ENCODE results near the gene SRSF9.
"Not testable (repeated sequence)": the region's sequence is repeated elsewhere in the genome, so short reads cannot be mapped to it uniquely, and the experiment has no call there.

Gene SRSF9

GRCh38 chr12:120452524-120452923 lies 17.0 kb downstream of the SRSF9 start:
- DNase-seq (ENCODE audit: low read depth, low spot score): not testable (repeated sequence)

- DNase-seq (ENCODE audit: low read depth, low spot score): no peak
These were observed 21.6 kb downstream of the SRSF9 start for GRCh38 chr12:120447992-120448391.

- not testable (repeated sequence) for DNase-seq (ENCODE audit: low read depth, low spot score)
These were observed 22.7 kb downstream of the SRSF9 start for GRCh38 chr12:120446844-120447178.

- DNase-seq (ENCODE audit: low read depth, low spot score): peak; percentile 83
These were observed 23.4 kb downstream of the SRSF9 start, which contains the start of the genes GATC and TRIAP1 for GRCh38 chr12:120445911-120446843. Gene GATC (plus strand): TSS chr12:120446444. CDS start chr12:120446481, 37 bp downstream. Gene TRIAP1 (minus strand): TSS chr12:120446384. CDS start chr12:120446372, 12 bp downstream.

GRCh38 chr12:120444676-120445075 lies 24.9 kb downstream of the SRSF9 start:
- DNase-seq (ENCODE audit: low read depth, low spot score): no peak

- DNase-seq (ENCODE audit: low read depth, low spot score): peak; percentile 51
These were observed 29.8 kb downstream of the SRSF9 start for GRCh38 chr12:120439646-120440247.

- no peak for DNase-seq (ENCODE audit: low read depth, low spot score)
These were observed 30.9 kb downstream of the SRSF9 start for GRCh38 chr12:120438495-120439198.

- DNase-seq (ENCODE audit: low read depth, low spot score): peak; percentile 97
These were observed 31.6 kb downstream of the SRSF9 start, which contains the start of gene COX6A1 for GRCh38 chr12:120437735-120438494. Gene COX6A1 (plus strand): TSS chr12:120438113. CDS start chr12:120438127, 14 bp downstream.

- DNase-seq (ENCODE audit: low read depth, low spot score): no peak
These were observed 36.6 kb downstream of the SRSF9 start for GRCh38 chr12:120432772-120433525.

GRCh38 chr12:120429368-120429767 lies 40.2 kb downstream of the SRSF9 start:
- no peak for DNase-seq (ENCODE audit: low read depth, low spot score)

GRCh38 chr12:120428597-120429229 lies 40.8 kb downstream of the SRSF9 start:
- no peak for DNase-seq (ENCODE audit: low read depth, low spot score)

- DNase-seq (ENCODE audit: low read depth, low spot score): no peak
These were observed 43.8 kb downstream of the SRSF9 start for GRCh38 chr12:120425797-120426196.

GRCh38 chr12:120422892-120423456 lies 46.6 kb downstream of the SRSF9 start:
- no peak for DNase-seq (ENCODE audit: low read depth, low spot score)

GRCh38 chr12:120421701-120422100 lies 47.8 kb downstream of the SRSF9 start:
- DNase-seq (ENCODE audit: low read depth, low spot score): no peak

GRCh38 chr12:120417917-120418580 lies 51.5 kb downstream of the SRSF9 start:
- DNase-seq (ENCODE audit: low read depth, low spot score): no peak

GRCh38 chr12:120416490-120417216 lies 52.9 kb downstream of the SRSF9 start:
- DNase-seq (ENCODE audit: low read depth, low spot score): no peak

- no peak for DNase-seq (ENCODE audit: low read depth, low spot score)
These were observed 55.5 kb downstream of the SRSF9 start for GRCh38 chr12:120413901-120414695.

- no peak for DNase-seq (ENCODE audit: low read depth, low spot score)
These were observed 57.1 kb downstream of the SRSF9 start for GRCh38 chr12:120412421-120412820.
